GM19043 (cell line): Measurements from ENCODE around the gene LRP1-AS.

Source experiments
- ATAC-seq: cut with Tn5 transposase; IDR thresholded peaks from one replicate; pipeline ENCODE4 v1.9.1; 2021; ENCODE audit warnings: low read depth; ENCODE audit not compliant: unreplicated experiment

Gene LRP1-AS

GRCh38 chr12:57103856-57104255, 43.6 kb downstream of the LRP1-AS start:
- ATAC-seq, result no peak

GRCh38 chr12:57101892-57102695, 45.3 kb downstream of the LRP1-AS start:
- no peak for ATAC-seq

GRCh38 chr12:57099766-57100165, 47.7 kb downstream of the LRP1-AS start:
- ATAC-seq, result no peak

GRCh38 chr12:57099047-57099714, 48.2 kb downstream of the LRP1-AS start:
- no peak for ATAC-seq

- no peak for ATAC-seq
Measured at GRCh38 chr12:57098546-57098945, 48.9 kb downstream of the LRP1-AS start.

- no peak for ATAC-seq
Measured at GRCh38 chr12:57097554-57097835, 49.9 kb downstream of the LRP1-AS start.

- ATAC-seq, result no peak
Measured at GRCh38 chr12:57096748-57097553, 50.5 kb downstream of the LRP1-AS start.

- ATAC-seq, result no peak
Measured at GRCh38 chr12:57096099-57096572, 51.3 kb downstream of the LRP1-AS start.

- no peak for ATAC-seq
Measured at GRCh38 chr12:57095440-57095839, 52.0 kb downstream of the LRP1-AS start.
